SK-N-SH (cell line): ENCODE measurements around the gene ZMYND8. TPM values are rescaled to one million over a fixed set of nuclear protein-coding genes. Genes with fewer than 3 reads are reported as not detected.

Experiments used
- CTCF ChIA-PET: fragments of 300-600, 350-600 bp; formaldehyde crosslinking; extraction: SDS; loops from one replicate; lab custom pipeline; 2021; lab: Yijun Ruan, JAX
- POLR2A ChIA-PET: fragments of 350-600 bp; sonication (Branson Sonifier 250); formaldehyde crosslinking; extraction: SDS; loops from one replicate; lab custom pipeline; 2020; ENCODE audit warnings: antibody characterized with exemption, inconsistent platforms; lab: Yijun Ruan, JAX
- DNase-seq: peaks from one replicate; pipeline ENCODE4 v3.0.0; 2012
- H2AFZ ChIP-seq: fragments of 200-600 bp; sonication (generic); 2 replicates; pipeline ENCODE4 v1.8.1; 2016; ENCODE audit warnings: antibody characterized with exemption, mild to moderate bottlenecking, low read depth
- H3F3A ChIP-seq: fragments of 200-600 bp; sonication (generic); replicated peaks from 2 replicates; pipeline ENCODE3; 2016; ENCODE audit warnings: antibody characterized with exemption, mild to moderate bottlenecking; ENCODE audit not compliant: insufficient read depth
- H3K27ac ChIP-seq, 2 experiments: fragments of 200-500 bp in 1 of 2; fragments of 200-600 bp in 1 of 2; sonication (Bioruptor generic) in 1 of 2; sonication (generic), shearing (Covaris generic) in 1 of 2; 2 replicates each; pipeline versions ENCODE4 v1.5.1 to v1.6.1; 2014 to 2016; ENCODE audit warnings: low read depth in 2 of 2, inconsistent platforms in 1 of 2, low read length in 1 of 2, mild to moderate bottlenecking in 1 of 2, mixed read lengths in 1 of 2
- H3K27me3 ChIP-seq: fragments of 200-600 bp; sonication (generic), shearing (Covaris generic); 2 replicates; pipeline ENCODE4 v1.6.1; 2016; ENCODE audit warnings: mixed run types; ENCODE audit not compliant: insufficient read depth
- H3K36me3 ChIP-seq, 2 experiments: fragments of 200-500 bp in 1 of 2; fragments of 200-600 bp in 1 of 2; sonication (Bioruptor generic) in 1 of 2; sonication (generic) in 1 of 2; replicated peaks in 1 of 2; 2 replicates each; pipeline versions ENCODE3 to v1.5.1; 2014 to 2016; ENCODE audit warnings: low read length in 1 of 2, mild to moderate bottlenecking in 1 of 2; ENCODE audit not compliant: insufficient read depth in 2 of 2, control insufficient read depth in 1 of 2
- H3K4me1 ChIP-seq, 2 experiments: fragments of 200-500 bp in 1 of 2; fragments of 200-600 bp in 1 of 2; sonication (Bioruptor generic) in 1 of 2; sonication (generic), shearing (Covaris generic) in 1 of 2; 2 replicates each; pipeline versions ENCODE4 v1.5.1 to v1.6.1; 2014 to 2016; ENCODE audit warnings: low read depth in 1 of 2, low read length in 1 of 2, mixed run types in 1 of 2; ENCODE audit not compliant: insufficient read depth in 2 of 2, control insufficient read depth in 1 of 2
- H3K4me2 ChIP-seq: fragments of 200-600 bp; sonication (generic), shearing (Covaris generic); 2 replicates; pipeline ENCODE4 v1.6.1; 2017; ENCODE audit warnings: mixed run types
- H3K4me3 ChIP-seq, 2 experiments: fragments of 200-500 bp in 1 of 2; fragments of 200-600 bp in 1 of 2; sonication (Bioruptor generic) in 1 of 2; sonication (generic), shearing (Covaris generic) in 1 of 2; 2 replicates each; pipeline versions ENCODE4 v1.5.1 to v1.8.1; 2014 to 2016; ENCODE audit warnings: low read depth in 2 of 2, inconsistent platforms in 1 of 2, low read length in 1 of 2, mild to moderate bottlenecking in 1 of 2, mixed read lengths in 1 of 2, moderate library complexity in 1 of 2
- H3K79me2 ChIP-seq: fragments of 200-600 bp; sonication (generic); 2 replicates; pipeline ENCODE4 v1.8.1; 2017; ENCODE audit warnings: mild to moderate bottlenecking; ENCODE audit not compliant: insufficient read depth
- H3K9ac ChIP-seq: fragments of 200-600 bp; sonication (generic); 2 replicates; pipeline ENCODE4 v1.6.1; 2017; ENCODE audit warnings: mixed run types
- H3K9me2 ChIP-seq: fragments of 200-600 bp; sonication (generic); 2 replicates; pipeline ENCODE4 v1.6.1; 2017; ENCODE audit warnings: mixed run types
- H3K9me3 ChIP-seq: fragments of 200-600 bp; sonication (generic); 2 replicates; pipeline ENCODE4 v1.6.1; 2017; ENCODE audit warnings: mixed run types, mild to moderate bottlenecking, moderate library complexity
- H4K20me1 ChIP-seq: fragments of 200-600 bp; sonication (generic); 2 replicates; pipeline ENCODE4 v1.6.1; 2017; ENCODE audit warnings: mild to moderate bottlenecking, mixed run types; ENCODE audit not compliant: insufficient read depth
- ELF1 ChIP-seq: IDR thresholded peaks from 2 replicates; pipeline ENCODE4 v1.4.0; 2012
- EP300 ChIP-seq, 2 experiments: IDR thresholded peaks; 2 replicates each; pipeline versions ENCODE4 v1.4.0 to v1.6.1; 2012; ENCODE audit warnings: borderline replicate concordance in 1 of 2, low read depth in 1 of 2, low read length in 1 of 2
- EZH2phosphoT487 ChIP-seq: fragments of 200-600 bp; sonication (generic); IDR thresholded peaks from 2 replicates; pipeline ENCODE4 v1.6.1; 2017; ENCODE audit warnings: low read depth, mixed run types, mild to moderate bottlenecking, antibody characterized with exemption, moderate library complexity, borderline replicate concordance
- FOXJ3 ChIP-seq: sonication (generic); formaldehyde crosslinking; IDR thresholded peaks from 2 replicates; pipeline ENCODE4 v1.5.1; 2020; ENCODE audit warnings: mild to moderate bottlenecking, missing genetic modification reagents
- FOXM1 ChIP-seq: IDR thresholded peaks from 2 replicates; pipeline ENCODE4 v1.4.0; 2012; ENCODE audit warnings: low read depth, mild to moderate bottlenecking
- GATA2 ChIP-seq: sonication (generic); formaldehyde crosslinking; IDR thresholded peaks from 2 replicates; pipeline ENCODE4 v1.5.0; 2020; ENCODE audit warnings: mild to moderate bottlenecking, missing genetic modification reagents
- JUND ChIP-seq: IDR thresholded peaks from 2 replicates; pipeline ENCODE4 v1.4.0; 2012
- MAX ChIP-seq: IDR thresholded peaks from 2 replicates; pipeline ENCODE4 v1.4.0; 2012; ENCODE audit warnings: low read depth
- MEF2A ChIP-seq: IDR thresholded peaks from 2 replicates; pipeline ENCODE4 v1.4.0; 2012; ENCODE audit warnings: low read depth, borderline replicate concordance
- MXI1 ChIP-seq: IDR thresholded peaks from 2 replicates; pipeline ENCODE4 v1.6.1; 2012; ENCODE audit warnings: mild to moderate bottlenecking, low read depth, low read length, improper control_type of control experiment
- NFIC ChIP-seq: IDR thresholded peaks from 2 replicates; pipeline ENCODE4 v1.4.0; 2012; ENCODE audit warnings: borderline replicate concordance
- NRF1 ChIP-seq: IDR thresholded peaks from 2 replicates; pipeline ENCODE4 v1.6.1; 2012; ENCODE audit warnings: low read depth, mild to moderate bottlenecking, low read length
- POLR2AphosphoS5 ChIP-seq: IDR thresholded peaks from 2 replicates; pipeline ENCODE4 v1.6.1; 2012; ENCODE audit warnings: low read depth, low read length
- RCOR1 ChIP-seq: fragments of 150-350 bp; IDR thresholded peaks from 2 replicates; pipeline ENCODE4 v1.6.1; 2017; ENCODE audit warnings: antibody characterized with exemption, low read length
- RFX5 ChIP-seq: IDR thresholded peaks from 2 replicates; pipeline ENCODE4 v1.6.1; 2012; ENCODE audit warnings: mild to moderate bottlenecking, improper control_type of control experiment, low read length
- SIN3A ChIP-seq: IDR thresholded peaks from 2 replicates; pipeline ENCODE4 v1.6.1; 2012; ENCODE audit warnings: low read depth, mild to moderate bottlenecking, low read length, moderate library complexity, borderline replicate concordance
- SMC3 ChIP-seq: IDR thresholded peaks from 2 replicates; pipeline ENCODE4 v1.6.1; 2012; ENCODE audit warnings: low read depth, low read length, improper control_type of control experiment
- TAF1 ChIP-seq: IDR thresholded peaks from 2 replicates; pipeline ENCODE4 v1.6.1; 2012; ENCODE audit warnings: low read depth, mild to moderate bottlenecking, low read length, moderate library complexity, borderline replicate concordance
- TCF12 ChIP-seq: IDR thresholded peaks from 2 replicates; pipeline ENCODE4 v1.4.0; 2012
- TEAD4 ChIP-seq: IDR thresholded peaks from 2 replicates; pipeline ENCODE4 v1.4.0; 2012; ENCODE audit warnings: mild to moderate bottlenecking, borderline replicate concordance; ENCODE audit not compliant: insufficient read depth
- USF1 ChIP-seq: IDR thresholded peaks from 2 replicates; pipeline ENCODE4 v1.4.0; 2012; ENCODE audit warnings: low read depth, borderline replicate concordance
- WGBS: methylation state at CpG from one replicate; pipeline ENCODE4 v1.1.6; 2017; ENCODE audit warnings: low lambda C conversion rate; 5-methylcytosine and 5-hydroxymethylcytosine counted together
- polyA plus RNA-seq, 3 experiments: library from polyadenylated mRNA; depleted of rRNA; stranded (reverse); fragments of >200 nt; gene quantifications; 2 replicates each; pipeline ENCODE4 v1.2.3, GENCODE V29; 2012

ZMYND8 gene
- polyA plus RNA-seq, 1 of the 3 experiments (the other 2 are of a cell fraction) = 25.3 TPM

GRCh38 chr20:47318586-47319516 is 37.6 kb downstream of the ZMYND8 start:
- Histone ChIP-seq H3K27me3 (no peaks in the 10 kb centered on the region), H3K4me3 (no peak overlapping the region; a peak in 1 of 4 replicates), H3K9me3 (no peaks in the 10 kb centered on the region), H3K9ac (peak overlapping the region; percentile 71), H3K4me1 (peaks cover 29 to 57% of the 10 kb centered on the region in 2 experiments), H3K27ac (peak overlapping the region; percentile 88 to 98), H3F3A (peaks cover 53% of the 10 kb centered on the region), H3K79me2 (peaks cover 96% of the 10 kb centered on the region), H3K36me3 (no peaks in the 10 kb centered on the region), H3K9me2 (no peaks in the 10 kb centered on the region), H4K20me1 (no peaks in the 10 kb centered on the region), H2AFZ (no peak overlapping the region), H3K4me2 (peak overlapping the region; percentile 32)
- 65% methylated on average over 18 of the region's 28 CpGs for WGBS
- POLR2A ChIA-PET = no interaction called here
- peak; percentile 42 for DNase-seq
- no peak for TF ChIP-seq GATA2
- no peak for TF ChIP-seq TEAD4
- TF ChIP-seq RFX5 = no peak
- no peak for TF ChIP-seq USF1
- TF ChIP-seq EZH2phosphoT487 = no peak
- TF ChIP-seq MAX = no peak
- no peak for TF ChIP-seq FOXJ3
- no peak for TF ChIP-seq ELF1
- TF ChIP-seq TAF1 = no peak
- no peak for TF ChIP-seq RCOR1
- TF ChIP-seq POLR2AphosphoS5 = no peak
- no peak for TF ChIP-seq NRF1
- no peak for TF ChIP-seq MEF2A
- TF ChIP-seq JUND = no peak
- TF ChIP-seq FOXM1 = no peak
- no peak for TF ChIP-seq SIN3A
- CTCF ChIA-PET = interaction anchor here (0.9 to 1.0 kb wide), 2 partner anchors 13 to 18 kb away, joined by 3 to 4 read pairs; no protein-coding TSS in a partner anchor

- no peak for DNase-seq
- no peaks in the 10 kb centered on the region for H3K9me3 ChIP-seq
- H3K27ac ChIP-seq = peak overlapping the region; percentile 88 to 98
- H3K4me1 ChIP-seq = peaks cover 29 to 57% of the 10 kb centered on the region in 2 experiments
- H3F3A ChIP-seq = peaks cover 53% of the 10 kb centered on the region
- TF ChIP-seq MXI1 = no peak
- TF ChIP-seq EP300 (IDR thresholded peaks at IDR 0.05; ENCODE audit: borderline replicate concordance in 1 of 2, low read depth in 1 of 2, low read length in 1 of 2) = no peak
- no peak for TF ChIP-seq TCF12
- no peak for TF ChIP-seq FOXM1
- TF ChIP-seq MAX = no peak
- no peak for TF ChIP-seq NFIC
- TF ChIP-seq TEAD4 = no peak
- TF ChIP-seq SMC3 = no peak
- no peak for TF ChIP-seq RCOR1
- no peak overlapping the region for H2AFZ ChIP-seq
- peak overlapping the region; percentile 71 for H3K9ac ChIP-seq
- ChIA-PET POLR2A (no interaction called here), CTCF (interaction anchor here (0.9 to 1.1 kb wide), 4 partner anchors 12 to 65 kb away, joined by 3 to 4 read pairs (median 4); no protein-coding TSS in a partner anchor)
- WGBS = 62% methylated on average over 7 of the region's 7 CpGs
- H4K20me1 ChIP-seq = no peaks in the 10 kb centered on the region
- no peaks in the 10 kb centered on the region for H3K9me2 ChIP-seq
- peaks cover 96% of the 10 kb centered on the region for H3K79me2 ChIP-seq
- H3K36me3 ChIP-seq = no peaks in the 10 kb centered on the region
- H3K4me2 ChIP-seq = peak overlapping the region; percentile 32
- no peak overlapping the region for H3K4me3 ChIP-seq
- no peaks in the 10 kb centered on the region for H3K27me3 ChIP-seq
Observed at GRCh38 chr20:47318027-47318585, 38.4 kb downstream of the ZMYND8 start.
